ENCODE results near the gene MMP11. TPM values are rescaled to one million over a fixed set of nuclear protein-coding genes. Genes with fewer than 3 reads are reported as not detected.

Gene MMP11
- total RNA-seq, 4 donors from 2014 or later = 7.6 to 35.8 (median 8.7) TPM; not detected in 1

GRCh38 chr22:23816156-23816976 is 43.7 kb downstream of the MMP11 start:
- no peaks in the 10 kb centered on the region for H3K9me3 ChIP-seq

DNA sequence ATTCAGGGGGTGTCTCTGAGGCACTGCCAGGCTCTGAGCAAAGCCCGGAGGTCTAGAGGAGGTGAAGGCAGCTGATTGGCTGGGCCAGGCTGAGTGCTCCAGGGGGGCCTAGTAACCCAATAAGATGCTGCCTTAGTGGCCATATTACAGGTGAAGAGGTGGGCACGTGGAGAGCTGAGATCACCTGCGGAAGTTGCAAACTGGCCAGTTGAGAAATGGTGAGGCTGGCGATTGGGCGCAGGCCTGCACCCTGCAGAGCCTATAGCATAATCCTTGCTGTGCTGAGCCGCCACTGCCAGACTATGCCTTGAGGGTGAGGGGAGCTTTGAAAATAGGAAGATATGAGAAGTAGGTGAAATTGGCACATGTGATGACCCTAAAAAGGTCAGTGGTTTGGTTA is 44.5 kb downstream of the MMP11 start:
- no peaks in the 10 kb centered on the region for H3K36me3 ChIP-seq
- no peaks in the 10 kb centered on the region for H3K9me3 ChIP-seq
- TF ChIP-seq POLR2A (IDR thresholded peaks at IDR 0.05) (no peak), CTCF (IDR thresholded peaks at IDR 0.05) (no peak)
- no peak for DNase-seq
- no peaks in the 10 kb centered on the region for H3K27me3 ChIP-seq
- no peak overlapping the region for H3K4me3 ChIP-seq
- no peak overlapping the region for H3K27ac ChIP-seq
- intact Hi-C loops (cut with DNase I; ENCODE audit: low total_unique reads) = no loop called here
- no peaks in the 10 kb centered on the region for H3K4me1 ChIP-seq

More at GRCh38 chr22:23816156-23816976, 43.7 kb downstream of the MMP11 start:
- H3K36me3 ChIP-seq = no peaks in the 10 kb centered on the region
- no peak for TF ChIP-seq CTCF (IDR thresholded peaks at IDR 0.05)
- intact Hi-C loops (cut with DNase I; ENCODE audit: low total_unique reads) = no loop called here
- no peaks in the 10 kb centered on the region for H3K27me3 ChIP-seq
- no peak overlapping the region for H3K27ac ChIP-seq
- no peak for DNase-seq
- no peak overlapping the region for H3K4me3 ChIP-seq
- H3K4me1 ChIP-seq = no peaks in the 10 kb centered on the region

- H3K4me3 ChIP-seq = no peak overlapping the region
- no peaks in the 10 kb centered on the region for H3K4me1 ChIP-seq
- intact Hi-C loops (cut with DNase I; ENCODE audit: low total_unique reads) = no loop called here
- H3K36me3 ChIP-seq = no peaks in the 10 kb centered on the region
- H3K27ac ChIP-seq = no peak overlapping the region
- no peaks in the 10 kb centered on the region for H3K9me3 ChIP-seq
- H3K27me3 ChIP-seq = no peaks in the 10 kb centered on the region
- TF ChIP-seq CTCF (IDR thresholded peaks at IDR 0.05) = no peak
- DNase-seq = no peak
These were observed 45.9 kb downstream of the MMP11 start for GRCh38 chr22:23818541-23818940.

DNA sequence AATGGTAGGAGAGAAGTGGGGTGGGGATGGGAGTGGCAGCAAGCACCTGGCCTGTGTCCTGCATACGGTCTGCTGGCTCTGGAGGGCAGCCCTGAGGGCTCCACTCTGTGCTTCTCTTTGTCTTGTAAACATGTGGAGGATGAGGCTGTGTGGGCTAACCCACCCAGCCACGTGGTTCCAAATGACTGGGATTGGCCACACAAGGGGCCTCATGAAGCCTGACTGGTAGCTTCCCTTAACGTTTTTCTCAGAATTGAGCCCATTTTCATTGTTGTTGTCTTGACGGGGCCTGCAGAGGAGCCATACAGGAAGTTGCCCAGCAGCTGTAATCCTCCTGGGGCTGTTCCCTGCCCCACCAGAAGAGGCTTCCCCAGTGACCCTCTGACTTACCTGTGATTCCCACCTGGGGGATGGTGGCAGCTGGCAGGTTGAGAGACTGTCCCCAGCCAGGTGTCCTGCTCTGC is 48.1 kb downstream of the MMP11 start:
- H3K4me1 ChIP-seq = no peaks in the 10 kb centered on the region
- no peak overlapping the region for H3K4me3 ChIP-seq
- no peaks in the 10 kb centered on the region for H3K36me3 ChIP-seq
- H3K27ac ChIP-seq = no peak overlapping the region
- H3K9me3 ChIP-seq = no peaks in the 10 kb centered on the region
- H3K27me3 ChIP-seq = no peaks in the 10 kb centered on the region
- intact Hi-C loops (cut with DNase I; ENCODE audit: low total_unique reads) = no loop called here
- no peak for DNase-seq
- TF ChIP-seq POLR2A (IDR thresholded peaks at IDR 0.05) (no peak), CTCF (IDR thresholded peaks at IDR 0.05) (no peak)

- intact Hi-C loops (cut with DNase I; ENCODE audit: low total_unique reads) = no loop called here
- H3K27me3 ChIP-seq = no peaks in the 10 kb centered on the region
- H3K27ac ChIP-seq = no peak overlapping the region
- DNase-seq = no peak
- no peak overlapping the region for H3K4me3 ChIP-seq
- no peaks in the 10 kb centered on the region for H3K4me1 ChIP-seq
- H3K9me3 ChIP-seq = no peaks in the 10 kb centered on the region
- no peaks in the 10 kb centered on the region for H3K36me3 ChIP-seq
- TF ChIP-seq CTCF (IDR thresholded peaks at IDR 0.05) = no peak
- no peak for TF ChIP-seq POLR2A (IDR thresholded peaks at IDR 0.05)
These were observed 49.5 kb downstream of the MMP11 start for GRCh38 chr22:23822101-23822671.
